GM21619 (cell line): ENCODE data around the gene ORC3.
A peak's percentile ranks its signal among the peaks of the same experiment; 100 is the strongest.
"Not testable (repeated sequence)": the region's sequence is repeated elsewhere in the genome, so short reads cannot be mapped to it uniquely, and the experiment has no call there.

Experiments
- ATAC-seq: cut with Tn5 transposase; IDR thresholded peaks from one replicate; pipeline ENCODE4 v1.9.1; 2021; ENCODE audit not compliant: unreplicated experiment

ORC3 gene

DNA sequence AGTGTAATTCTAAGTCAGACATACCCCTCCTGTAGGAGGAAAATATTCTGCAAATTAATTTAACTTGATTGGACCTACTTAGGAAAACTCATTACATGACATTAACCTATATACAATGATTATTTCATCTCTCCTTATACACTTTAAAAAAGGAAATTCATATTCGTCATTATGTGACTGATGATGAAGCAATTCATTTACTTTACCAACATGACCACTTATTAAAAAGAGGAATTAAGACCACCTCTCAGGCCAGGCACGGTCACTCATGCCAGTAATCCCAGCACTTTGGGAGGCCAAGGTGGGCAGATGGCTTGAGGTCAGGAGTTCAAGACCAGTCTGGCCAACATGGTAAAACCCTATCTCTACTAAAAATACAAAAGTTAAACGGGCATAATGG is 100.5 kb downstream of the ORC3 start:
- ATAC-seq = no peak

DNA sequence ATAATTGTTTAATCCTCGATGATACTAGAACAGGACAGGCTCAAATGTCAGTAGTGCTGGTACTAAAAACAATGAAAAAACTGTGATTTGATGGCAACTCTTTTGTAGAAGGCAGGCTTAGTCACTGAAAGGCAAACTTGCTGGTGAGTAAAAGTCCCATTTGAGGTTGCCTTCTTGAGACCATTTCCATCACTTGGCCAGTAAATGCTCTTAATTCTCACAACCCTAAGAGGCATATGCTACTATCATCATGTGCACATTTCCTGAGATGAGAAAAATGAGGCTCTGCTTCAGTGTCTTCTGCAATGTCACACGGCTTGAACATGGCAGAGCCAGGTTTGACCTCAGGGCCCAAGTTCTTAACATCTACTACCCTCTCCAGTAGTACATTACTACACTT is 102.2 kb downstream of the ORC3 start:
- no peak for ATAC-seq

GRCh38 chr6:87696817-87697216 is 106.9 kb downstream of the ORC3 start:
- not testable (repeated sequence) for ATAC-seq

GRCh38 chr6:87697581-87698546 is 107.9 kb downstream of the ORC3 start:
- no peak for ATAC-seq

DNA sequence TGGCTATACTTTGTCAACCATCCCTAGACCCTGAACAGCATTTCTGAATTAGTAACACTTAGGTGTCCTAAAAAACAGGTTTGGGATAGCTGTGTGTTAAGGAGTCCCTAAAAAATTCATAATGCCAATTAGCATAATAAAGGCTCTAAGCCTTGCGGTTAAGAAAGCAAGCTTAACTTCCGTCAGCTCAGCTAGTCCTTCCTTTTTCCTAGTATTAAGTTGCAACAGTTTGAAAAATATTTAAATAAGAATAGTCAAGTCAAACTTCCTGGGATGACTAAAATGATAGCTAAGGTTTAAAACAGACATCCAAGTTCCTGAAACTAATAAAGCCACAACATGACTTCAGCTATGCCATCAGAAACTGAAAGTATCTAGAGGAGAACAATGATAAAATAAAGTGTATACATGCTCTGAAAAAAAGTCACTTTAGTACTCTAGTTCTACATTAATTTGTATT is 108.6 kb downstream of the ORC3 start:
- ATAC-seq = no peak

DNA sequence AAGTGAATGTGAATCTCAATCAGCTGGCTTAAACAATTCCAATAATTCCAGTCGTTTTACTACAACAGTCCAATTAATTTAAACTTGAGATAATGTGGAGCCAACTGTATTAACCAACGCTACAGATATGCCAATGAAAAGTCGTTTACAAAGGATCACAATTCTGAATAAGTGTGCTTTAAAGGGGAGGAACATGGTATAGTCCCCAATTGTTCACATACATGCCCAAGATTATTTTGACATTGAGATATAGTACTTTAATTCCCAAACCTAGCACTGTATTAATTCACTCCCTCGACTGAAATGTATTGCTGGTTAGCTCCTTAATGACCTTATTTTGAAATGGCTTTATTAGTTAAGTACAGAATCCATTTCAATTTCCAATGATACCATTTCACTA is 109.6 kb downstream of the ORC3 start:
- ATAC-seq = no peak

GRCh38 chr6:87700397-87701343 is 110.7 kb downstream of the ORC3 start:
- ATAC-seq = no peak

GRCh38 chr6:87701344-87701675 is 111.4 kb downstream of the ORC3 start:
- peak; percentile 0 for ATAC-seq

- peak; percentile 60 for ATAC-seq
Observed at GRCh38 chr6:87701676-87702588, 112.0 kb downstream of the ORC3 start, which contains the start of gene AKIRIN2. Gene AKIRIN2, minus strand, starts transcription at chr6:87702233. Its CDS starts 549 bp downstream, at chr6:87701684.

DNA sequence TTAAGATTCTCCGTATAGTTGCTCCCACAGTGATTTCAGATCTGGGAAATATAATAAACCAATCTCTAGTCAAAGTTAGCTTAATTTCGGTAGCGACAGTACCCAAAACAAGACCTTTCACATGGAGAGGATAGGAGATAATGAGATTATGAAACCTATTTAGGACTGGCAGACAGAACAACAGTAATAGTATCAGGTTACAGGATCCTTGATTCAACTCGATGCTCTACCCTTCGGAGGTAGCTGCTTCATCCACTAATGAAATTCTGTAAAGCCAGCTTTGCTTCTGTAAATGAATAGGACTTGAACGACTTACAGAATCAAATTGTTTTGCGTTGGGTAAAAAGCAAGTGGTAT is 112.6 kb downstream of the ORC3 start:
- ATAC-seq = no peak

GRCh38 chr6:87703039-87703438 is 113.1 kb downstream of the ORC3 start:
- not testable (repeated sequence) for ATAC-seq

DNA sequence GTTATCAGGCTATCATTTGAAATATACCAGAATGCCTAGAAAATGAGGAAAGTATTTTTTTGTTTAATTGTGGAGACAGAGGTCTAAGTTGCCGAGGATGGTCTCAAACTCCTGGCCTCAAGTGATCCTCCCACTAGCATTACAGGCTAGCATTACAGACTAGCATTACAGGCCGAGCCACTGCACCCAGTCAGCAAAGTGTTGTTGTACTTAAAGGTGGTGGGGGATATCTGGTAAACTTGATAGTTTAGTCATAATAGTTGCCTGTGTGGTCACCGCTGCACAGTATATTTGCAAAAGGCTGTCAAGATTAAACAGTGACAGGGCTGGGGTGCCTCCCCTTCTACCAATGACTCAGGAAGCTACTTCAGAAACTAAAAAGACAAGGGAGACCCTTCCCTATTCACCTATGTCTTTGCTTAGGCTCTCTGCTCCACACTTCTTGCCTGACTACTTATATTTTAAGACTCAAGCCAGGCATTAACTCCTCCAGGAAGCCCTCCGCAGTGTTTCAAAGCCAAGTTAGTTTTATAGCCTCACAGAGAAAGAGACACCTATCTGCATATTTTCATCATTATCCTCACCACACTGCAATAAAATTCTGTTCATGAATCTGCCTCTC is 115.2 kb downstream of the ORC3 start:
- peak; percentile 59 for ATAC-seq

DNA sequence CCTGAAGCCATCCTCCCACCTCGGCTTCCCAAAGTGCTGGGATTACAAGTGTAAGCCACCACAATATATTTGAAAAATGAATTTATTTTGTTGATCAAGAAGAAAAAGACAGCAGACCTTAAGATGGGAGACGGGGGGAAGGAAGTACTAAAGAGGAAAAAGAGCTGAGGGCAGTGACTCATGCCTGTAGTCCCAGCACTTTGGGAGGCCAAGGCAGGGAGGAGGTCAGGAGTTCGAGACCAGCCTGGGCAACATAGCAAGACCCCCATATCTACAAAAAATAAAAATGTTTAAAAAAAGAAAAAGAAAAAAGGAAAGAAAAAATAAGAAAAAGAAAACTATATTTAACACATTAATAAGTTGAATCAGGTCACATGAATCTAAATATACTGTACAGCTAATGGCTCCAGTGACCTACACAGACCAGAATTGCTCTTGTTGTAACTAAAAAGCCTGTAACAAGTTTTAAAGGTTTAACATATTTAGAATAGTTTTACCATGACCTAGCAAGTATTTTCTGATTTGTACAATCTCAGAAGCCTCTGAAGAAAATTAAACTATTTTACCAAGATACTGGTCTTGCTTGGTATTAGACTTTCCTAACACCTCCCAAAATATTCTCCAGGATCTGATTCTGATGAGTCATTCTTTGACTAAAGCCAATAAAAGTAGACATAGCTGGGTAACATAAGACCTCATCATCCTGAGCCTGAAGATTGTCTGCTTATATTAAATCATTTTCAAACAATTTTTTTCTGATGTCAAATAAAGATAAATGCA is 116.4 kb downstream of the ORC3 start:
- ATAC-seq = no peak

- not testable (repeated sequence) for ATAC-seq
Observed at GRCh38 chr6:87708581-87709427, 118.9 kb downstream of the ORC3 start.

DNA sequence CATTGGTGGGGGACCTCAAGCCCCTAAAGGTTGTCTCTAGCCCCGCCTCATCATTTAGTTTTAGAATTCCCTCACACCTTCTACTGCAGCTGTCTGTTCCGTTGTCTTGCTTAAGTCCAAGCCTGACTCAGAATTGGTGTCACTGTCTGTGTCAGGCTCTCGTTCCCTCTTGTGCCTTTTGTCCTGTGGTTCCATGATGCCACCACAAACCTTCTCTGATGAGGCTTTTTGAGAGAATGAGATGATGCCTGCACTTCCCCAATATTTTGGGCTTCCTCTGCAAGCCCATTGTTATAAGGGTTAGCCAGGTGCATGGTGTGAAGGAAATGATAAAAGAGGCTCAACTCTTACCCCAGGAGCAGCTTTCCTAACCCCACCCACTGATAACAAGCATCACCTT is 120.2 kb downstream of the ORC3 start:
- no peak for ATAC-seq

DNA sequence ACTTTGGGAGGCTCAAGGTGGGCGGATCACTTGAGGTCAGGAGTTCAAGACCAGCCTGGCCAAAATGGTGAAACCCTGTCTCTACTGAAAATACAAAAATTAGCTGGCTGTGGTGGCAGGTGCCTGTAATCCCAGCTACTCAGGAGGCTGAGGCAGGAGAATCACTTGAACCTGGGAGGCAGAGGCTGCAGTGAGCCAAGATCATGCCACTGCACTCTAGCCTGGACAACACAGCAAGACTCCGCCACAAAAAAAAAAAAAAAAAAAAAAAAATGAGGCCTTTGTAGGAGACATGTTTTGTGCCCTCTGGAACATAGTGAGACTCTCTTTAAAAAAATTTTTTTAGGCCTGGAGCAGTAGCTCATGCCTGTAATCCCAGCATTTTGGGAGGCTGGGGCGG is 122.8 kb downstream of the ORC3 start:
- not testable (repeated sequence) for ATAC-seq

DNA sequence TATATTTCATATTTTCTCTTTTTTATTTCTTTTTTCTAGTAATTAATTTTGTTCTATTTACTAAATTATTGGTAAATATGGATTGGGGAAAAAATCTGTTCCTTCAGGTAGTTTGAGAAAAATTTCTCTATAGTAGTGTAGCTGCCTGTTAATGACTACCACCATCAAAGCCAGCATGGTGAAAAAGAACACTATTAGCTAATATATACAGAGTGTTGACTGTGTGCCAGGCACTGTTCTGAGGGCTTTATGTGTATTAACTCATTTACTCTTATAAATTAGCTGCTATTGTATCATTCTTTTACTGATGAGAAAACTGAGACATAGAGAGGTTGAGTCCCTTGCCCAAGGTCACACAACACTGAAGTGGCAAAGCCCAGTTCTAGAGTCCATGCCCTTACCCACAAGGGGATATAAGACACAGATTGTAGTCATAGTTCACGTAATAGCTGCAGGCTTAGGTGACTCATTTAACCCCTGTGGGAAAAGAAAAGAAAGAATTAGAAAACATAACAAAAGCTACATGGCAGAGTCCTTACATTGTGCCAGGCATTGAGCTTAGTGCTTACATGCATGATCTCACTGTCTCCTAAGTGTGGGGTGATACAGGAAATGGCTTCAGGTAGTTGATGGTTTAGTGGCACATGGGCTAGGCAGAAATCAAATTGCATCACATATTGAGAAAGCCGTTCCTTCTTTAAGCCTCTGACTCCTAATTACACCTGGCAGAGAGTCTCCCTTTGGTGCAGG is 124.3 kb downstream of the ORC3 start:
- peak; percentile 53 for ATAC-seq
